Esophagus (tissue), 2 donors: ENCODE data around the gene LRRC36. TPM values are rescaled to one million over a fixed set of nuclear protein-coding genes. Genes with fewer than 3 reads are reported as not detected.

ENCODE experiments used
- H3K27ac ChIP-seq, 2 donors: one replicate each; pipeline ENCODE4 v1.5.1; 2013; ENCODE audit warnings: low read depth in 2 of 2, mild to moderate bottlenecking in 2 of 2, inconsistent platforms in 1 of 2, low read length in 1 of 2, moderate library complexity in 1 of 2
- H3K27me3 ChIP-seq, 2 donors: one replicate each; pipeline ENCODE4 v1.6.1; 2013; ENCODE audit warnings: low read length in 2 of 2, control low read depth in 1 of 2, mild to moderate bottlenecking in 1 of 2; ENCODE audit not compliant: insufficient read depth in 2 of 2, control insufficient read depth in 1 of 2
- H3K36me3 ChIP-seq, 2 donors: one replicate each; pipeline ENCODE4 v1.6.1; 2013; ENCODE audit warnings: low read length in 1 of 2; ENCODE audit not compliant: control insufficient read depth in 2 of 2, insufficient read depth in 2 of 2
- H3K4me1 ChIP-seq, 2 donors: one replicate each; pipeline ENCODE4 v1.6.1; 2013; ENCODE audit warnings: low read length in 1 of 2; ENCODE audit not compliant: control insufficient read depth in 2 of 2, insufficient read depth in 2 of 2
- H3K4me3 ChIP-seq, 2 donors: one replicate each; pipeline ENCODE4 v1.5.1; 2013; ENCODE audit warnings: low read length in 2 of 2, mild to moderate bottlenecking in 2 of 2, low read depth in 1 of 2, moderate library complexity in 1 of 2
- H3K9me3 ChIP-seq, 2 donors: one replicate each; pipeline ENCODE4 v1.6.1; 2013; ENCODE audit warnings: mild to moderate bottlenecking in 2 of 2, low read depth in 1 of 2, low read length in 1 of 2, moderate library complexity in 1 of 2; ENCODE audit not compliant: control insufficient read depth in 2 of 2, insufficient read depth in 1 of 2
- WGBS, 2 donors: extraction: QIAGEN DNeasy Blood & Tissue Kit; methylation state at CpG; one replicate each; pipeline ENCODE4 v1.1.7; 2013; 5-methylcytosine and 5-hydroxymethylcytosine counted together
- polyA plus RNA-seq, 2 donors: library from polyadenylated mRNA; stranded (reverse); fragments of 200-250 nt; gene quantifications; one replicate each; pipeline ENCODE4 v1.2.3, GENCODE V29; 2013
- donor health status: healthy with polysubstance abuse.
- donor health status: Bipolar disorder and iron deficiency.

Gene LRRC36
- polyA plus RNA-seq, 2 donors, result 0.02 TPM; not detected in 1

- WGBS, 2 donors, result 1 to 2% methylated on average over 60 to 73 of the region's 73 CpGs
- H3K27me3 ChIP-seq, result no peaks in the 10 kb centered on the region
- H3K9me3 ChIP-seq, result no peaks in the 10 kb centered on the region
- peaks cover 0 to 3% of the 10 kb centered on the region in 2 donors for H3K4me1 ChIP-seq
- no peaks in the 10 kb centered on the region for H3K36me3 ChIP-seq
- peak within 1 kb of the TSS; percentile 57 to 73 for H3K4me3 ChIP-seq
- H3K27ac ChIP-seq, result peak within 1 kb of the TSS; percentile 53 to 57
Observed at GRCh38 chr16:67415872-67416793, 89.5 kb downstream of the LRRC36 start, which contains the start of gene ZDHHC1. ZDHHC1 (minus strand) TSS chr16:67416477; CDS start chr16:67407775, 8,702 bp downstream.

GRCh38 chr16:67417333-67418061, 90.9 kb downstream of the LRRC36 start:
- Histone ChIP-seq H3K9me3 (no peaks in the 10 kb centered on the region), H3K27me3 (no peaks in the 10 kb centered on the region), H3K36me3 (no peaks in the 10 kb centered on the region), H3K4me1 (peaks cover 0 to 3% of the 10 kb centered on the region in 2 donors), H3K4me3 (no peak overlapping the region), H3K27ac (no peak overlapping the region)
- WGBS, 2 donors, result 73 to 89% methylated on average over 2 of the region's 2 CpGs

- Histone ChIP-seq H3K9me3 (no peaks in the 10 kb centered on the region), H3K36me3 (no peaks in the 10 kb centered on the region), H3K27me3 (no peaks in the 10 kb centered on the region), H3K27ac (no peak overlapping the region), H3K4me1 (peaks cover 0 to 3% of the 10 kb centered on the region in 2 donors), H3K4me3 (no peak overlapping the region)
- WGBS, 2 donors, result 84 to 89% methylated on average over 3 of the region's 3 CpGs
Observed at GRCh38 chr16:67419502-67419901, 92.9 kb downstream of the LRRC36 start.

- no peak overlapping the region for H3K27ac ChIP-seq
- H3K27me3 ChIP-seq, result no peaks in the 10 kb centered on the region
- H3K9me3 ChIP-seq, result no peaks in the 10 kb centered on the region
- 72 to 80% methylated on average over 3 of the region's 3 CpGs for whole genome bisulfite sequencing, 2 donors
- no peak overlapping the region for H3K4me3 ChIP-seq
- peaks cover 0 to 3% of the 10 kb centered on the region in 2 donors for H3K4me1 ChIP-seq
- H3K36me3 ChIP-seq, result no peaks in the 10 kb centered on the region
Observed at GRCh38 chr16:67419931-67420330, 93.3 kb downstream of the LRRC36 start.

GRCh38 chr16:67421030-67421429, 94.4 kb downstream of the LRRC36 start:
- Histone ChIP-seq H3K4me1 (peaks cover 0 to 3% of the 10 kb centered on the region in 2 donors), H3K9me3 (no peaks in the 10 kb centered on the region), H3K27me3 (no peaks in the 10 kb centered on the region), H3K27ac (no peak overlapping the region), H3K36me3 (no peaks in the 10 kb centered on the region), H3K4me3 (no peak overlapping the region)
- WGBS, 2 donors, result 73 to 76% methylated on average over 4 of the region's 4 CpGs

- Histone ChIP-seq H3K27me3 (no peaks in the 10 kb centered on the region), H3K9me3 (no peaks in the 10 kb centered on the region), H3K4me3 (no peak overlapping the region), H3K4me1 (no peaks in the 10 kb centered on the region), H3K36me3 (no peaks in the 10 kb centered on the region), H3K27ac (no peak overlapping the region)
- WGBS, 2 donors, result 86 to 89% methylated on average over 5 of the region's 5 CpGs
Observed at GRCh38 chr16:67423015-67423414, 96.4 kb downstream of the LRRC36 start.

GRCh38 chr16:67423611-67424260, 97.1 kb downstream of the LRRC36 start:
- H3K4me3 ChIP-seq, result no peak overlapping the region
- H3K4me1 ChIP-seq, result peaks cover 0 to 6% of the 10 kb centered on the region in 2 donors
- H3K36me3 ChIP-seq, result no peaks in the 10 kb centered on the region
- no peaks in the 10 kb centered on the region for H3K9me3 ChIP-seq
- 54 to 63% methylated on average over 9 of the region's 9 CpGs for WGBS, 2 donors
- no peak overlapping the region for H3K27ac ChIP-seq
- no peaks in the 10 kb centered on the region for H3K27me3 ChIP-seq

GRCh38 chr16:67424261-67424615, 97.6 kb downstream of the LRRC36 start:
- H3K9me3 ChIP-seq, result no peaks in the 10 kb centered on the region
- H3K27me3 ChIP-seq, result no peaks in the 10 kb centered on the region
- no peak overlapping the region for H3K4me3 ChIP-seq
- H3K36me3 ChIP-seq, result no peaks in the 10 kb centered on the region
- peaks cover 0 to 11% of the 10 kb centered on the region in 2 donors for H3K4me1 ChIP-seq
- 47 to 72% methylated on average over 5 of the region's 5 CpGs for WGBS, 2 donors
- H3K27ac ChIP-seq, result no peak overlapping the region

GRCh38 chr16:67425061-67425460, 98.4 kb downstream of the LRRC36 start:
- H3K4me3 ChIP-seq, result no peak overlapping the region
- no peak overlapping the region for H3K27ac ChIP-seq
- no peaks in the 10 kb centered on the region for H3K9me3 ChIP-seq
- no peaks in the 10 kb centered on the region for H3K36me3 ChIP-seq
- WGBS, 2 donors, result 57 to 58% methylated on average over 6 of the region's 6 CpGs
- H3K4me1 ChIP-seq, result peaks cover 5 to 11% of the 10 kb centered on the region in 2 donors
- H3K27me3 ChIP-seq, result no peaks in the 10 kb centered on the region
